ENCODE results near the gene GAS2. TPM values are rescaled to one million over a fixed set of nuclear protein-coding genes. Genes with fewer than 3 reads are reported as not detected.

The GAS2 gene
- polyA plus RNA-seq, 2 of the 4 experiments (the other 2 are of a cell fraction) = 0.84 to 1.0 TPM

DNA sequence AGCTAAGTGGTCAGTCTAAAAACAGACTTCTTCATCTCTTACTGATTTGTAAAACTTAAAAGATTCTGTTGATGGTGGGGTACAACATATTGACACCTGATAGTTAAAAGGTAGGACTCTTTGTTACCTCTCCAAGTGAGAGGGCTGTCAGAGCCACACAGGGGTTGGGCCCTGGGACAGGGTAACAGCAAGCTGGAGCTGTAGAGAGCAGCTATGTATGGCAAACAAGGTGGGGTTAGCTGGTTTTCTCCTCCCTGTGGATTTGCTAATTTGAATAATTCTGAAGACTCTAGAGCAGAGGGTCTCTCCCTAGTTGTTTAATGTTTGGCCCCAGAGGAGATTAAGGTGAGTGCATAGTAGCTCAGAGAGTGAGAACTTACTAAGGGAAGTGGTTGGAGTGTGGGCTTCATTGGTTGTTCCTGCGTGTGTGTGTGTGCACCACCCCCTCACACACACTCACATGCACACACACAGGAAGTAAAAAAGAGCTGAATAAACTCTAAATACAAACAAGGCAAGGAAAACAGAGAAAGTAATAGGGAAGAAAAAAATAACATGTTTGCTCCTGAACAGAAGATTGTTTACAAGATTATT lies 9.2 kb upstream of the GAS2 start:
- CTCF ChIA-PET = no interaction called here
- no peak for FAIRE-seq

DNA sequence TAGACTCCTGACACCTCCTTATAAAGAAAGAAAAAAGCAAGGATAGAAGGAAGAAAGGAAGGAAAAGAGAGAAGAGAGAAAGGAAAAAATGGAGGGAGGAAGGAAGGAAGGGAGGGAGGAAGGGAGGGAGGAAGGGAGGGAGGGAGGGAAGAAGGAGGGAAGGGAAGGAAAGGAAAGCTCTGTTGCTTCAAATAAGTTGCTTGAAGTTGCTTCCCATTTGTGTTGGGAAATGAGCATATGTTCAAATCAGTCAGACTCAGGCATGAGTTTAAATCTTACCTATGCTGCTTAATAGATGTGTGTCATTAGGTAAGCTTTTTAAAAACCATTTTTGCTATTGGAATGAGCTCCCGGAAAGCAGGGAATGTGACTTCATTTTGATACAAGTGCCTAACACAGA lies 6.6 kb upstream of the GAS2 start:
- FAIRE-seq (no peak), ATAC-seq (no peak), DNase-seq (ENCODE audit: low read depth in 1 of 2, low spot score in 1 of 2) (no peak)
- Histone ChIP-seq H3K9me3 (no peaks in the 10 kb centered on the region), H3K27ac (no peak overlapping the region), H3K4me1 (no peaks in the 10 kb centered on the region), H3K4me3 (no peak overlapping the region), H3K4me2 (no peak overlapping the region)
- ChIA-PET CTCF (no interaction called here), POLR2A (no interaction called here)
- TF ChIP-seq RNF2 (IDR thresholded peaks at IDR 0.05; ENCODE audit: borderline replicate concordance, low read depth) (no peak), RARB (CRISPR knock-in tag; IDR thresholded peaks at IDR 0.05) (no peak), NPAS2 (CRISPR knock-in tag; IDR thresholded peaks at IDR 0.05; ENCODE audit: borderline replicate concordance) (no peak), NR3C1 (IDR thresholded peaks at IDR 0.05) (no peak), HOXB13 (CRISPR knock-in tag; IDR thresholded peaks at IDR 0.05; ENCODE audit: low read depth) (no peak), MYC (IDR thresholded peaks at IDR 0.05; ENCODE audit: borderline replicate concordance, low read length) (no peak), RFX5 (IDR thresholded peaks at IDR 0.05) (no peak), HOXA7 (CRISPR knock-in tag; IDR thresholded peaks at IDR 0.05) (no peak), CHD4 (IDR thresholded peaks at IDR 0.05; ENCODE audit: borderline replicate concordance) (no peak), FOXS1 (CRISPR knock-in tag; IDR thresholded peaks at IDR 0.05) (no peak), PHF8 (IDR thresholded peaks at IDR 0.05; ENCODE audit: borderline replicate concordance, low read depth) (no peak), CBX8 (IDR thresholded peaks at IDR 0.05) (no peak), JUNB (IDR thresholded peaks at IDR 0.05) (no peak), HOXB5 (CRISPR knock-in tag; IDR thresholded peaks at IDR 0.05) (no peak), POLR2AphosphoS2 (conservative IDR thresholded peaks at IDR 0.05; ENCODE audit: low read length) (no peak), NFE2L2 (conservative IDR thresholded peaks at IDR 0.05; ENCODE audit: low read length) (no peak), RCOR1 (IDR thresholded peaks at IDR 0.05; ENCODE audit: low read depth, low read length) (no peak)
- TF ChIP-seq, protein P1, sequence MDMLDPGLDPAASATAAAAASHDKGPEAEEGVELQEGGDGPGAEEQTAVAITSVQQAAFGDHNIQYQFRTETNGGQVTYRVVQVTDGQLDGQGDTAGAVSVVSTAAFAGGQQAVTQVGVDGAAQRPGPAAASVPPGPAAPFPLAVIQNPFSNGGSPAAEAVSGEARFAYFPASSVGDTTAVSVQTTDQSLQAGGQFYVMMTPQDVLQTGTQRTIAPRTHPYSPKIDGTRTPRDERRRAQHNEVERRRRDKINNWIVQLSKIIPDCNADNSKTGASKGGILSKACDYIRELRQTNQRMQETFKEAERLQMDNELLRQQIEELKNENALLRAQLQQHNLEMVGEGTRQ (IDR thresholded peaks at IDR 0.05) = no peak
- TF ChIP-seq, protein P2, sequence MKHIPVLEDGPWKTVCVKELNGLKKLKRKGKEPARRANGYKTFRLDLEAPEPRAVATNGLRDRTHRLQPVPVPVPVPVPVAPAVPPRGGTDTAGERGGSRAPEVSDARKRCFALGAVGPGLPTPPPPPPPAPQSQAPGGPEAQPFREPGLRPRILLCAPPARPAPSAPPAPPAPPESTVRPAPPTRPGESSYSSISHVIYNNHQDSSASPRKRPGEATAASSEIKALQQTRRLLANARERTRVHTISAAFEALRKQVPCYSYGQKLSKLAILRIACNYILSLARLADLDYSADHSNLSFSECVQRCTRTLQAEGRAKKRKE (CRISPR knock-in tag; IDR thresholded peaks at IDR 0.05; ENCODE audit: low read depth) = no peak
- TF ChIP-seq, protein P3, sequence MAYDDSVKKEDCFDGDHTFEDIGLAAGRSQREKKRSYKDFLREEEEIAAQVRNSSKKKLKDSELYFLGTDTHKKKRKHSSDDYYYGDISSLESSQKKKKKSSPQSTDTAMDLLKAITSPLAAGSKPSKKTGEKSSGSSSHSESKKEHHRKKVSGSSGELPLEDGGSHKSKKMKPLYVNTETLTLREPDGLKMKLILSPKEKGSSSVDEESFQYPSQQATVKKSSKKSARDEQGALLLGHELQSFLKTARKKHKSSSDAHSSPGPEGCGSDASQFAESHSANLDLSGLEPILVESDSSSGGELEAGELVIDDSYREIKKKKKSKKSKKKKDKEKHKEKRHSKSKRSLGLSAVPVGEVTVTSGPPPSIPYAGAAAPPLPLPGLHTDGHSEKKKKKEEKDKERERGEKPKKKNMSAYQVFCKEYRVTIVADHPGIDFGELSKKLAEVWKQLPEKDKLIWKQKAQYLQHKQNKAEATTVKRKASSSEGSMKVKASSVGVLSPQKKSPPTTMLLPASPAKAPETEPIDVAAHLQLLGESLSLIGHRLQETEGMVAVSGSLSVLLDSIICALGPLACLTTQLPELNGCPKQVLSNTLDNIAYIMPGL (CRISPR knock-in tag; IDR thresholded peaks at IDR 0.05; ENCODE audit: borderline replicate concordance) = no peak
- WGBS (ENCODE audit: missing lambda C conversion rate) = 81% methylated on average over 1 of the region's 1 CpG

More for the DNA sequence above, 9.2 kb upstream of the GAS2 start:
- no peaks in the 10 kb centered on the region for H3K4me1 ChIP-seq
- H3K4me3 ChIP-seq = no peak overlapping the region
- H3K4me2 ChIP-seq = no peak overlapping the region
- TF ChIP-seq, protein P4, sequence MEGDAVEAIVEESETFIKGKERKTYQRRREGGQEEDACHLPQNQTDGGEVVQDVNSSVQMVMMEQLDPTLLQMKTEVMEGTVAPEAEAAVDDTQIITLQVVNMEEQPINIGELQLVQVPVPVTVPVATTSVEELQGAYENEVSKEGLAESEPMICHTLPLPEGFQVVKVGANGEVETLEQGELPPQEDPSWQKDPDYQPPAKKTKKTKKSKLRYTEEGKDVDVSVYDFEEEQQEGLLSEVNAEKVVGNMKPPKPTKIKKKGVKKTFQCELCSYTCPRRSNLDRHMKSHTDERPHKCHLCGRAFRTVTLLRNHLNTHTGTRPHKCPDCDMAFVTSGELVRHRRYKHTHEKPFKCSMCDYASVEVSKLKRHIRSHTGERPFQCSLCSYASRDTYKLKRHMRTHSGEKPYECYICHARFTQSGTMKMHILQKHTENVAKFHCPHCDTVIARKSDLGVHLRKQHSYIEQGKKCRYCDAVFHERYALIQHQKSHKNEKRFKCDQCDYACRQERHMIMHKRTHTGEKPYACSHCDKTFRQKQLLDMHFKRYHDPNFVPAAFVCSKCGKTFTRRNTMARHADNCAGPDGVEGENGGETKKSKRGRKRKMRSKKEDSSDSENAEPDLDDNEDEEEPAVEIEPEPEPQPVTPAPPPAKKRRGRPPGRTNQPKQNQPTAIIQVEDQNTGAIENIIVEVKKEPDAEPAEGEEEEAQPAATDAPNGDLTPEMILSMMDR (IDR thresholded peaks at IDR 0.05) = no peak
- no peak for TF ChIP-seq POLR2AphosphoS2 (conservative IDR thresholded peaks at IDR 0.05; ENCODE audit: low read length)
- WGBS (ENCODE audit: missing lambda C conversion rate) = 23% methylated on average over 1 of the region's 1 CpG
- DNase-seq (ENCODE audit: low read depth in 1 of 2, low spot score in 1 of 2) (no peak), ATAC-seq (no peak)
- H3K9me3 ChIP-seq = no peaks in the 10 kb centered on the region
- POLR2A ChIA-PET = no interaction called here
- H3K27ac ChIP-seq = no peak overlapping the region

Measured in A549 (cell line).